WTC11 (cell line): ENCODE measurements around the gene ZC3H4.

Source experiments
- ATF1 ChIP-seq: sonication (generic); formaldehyde crosslinking; IDR thresholded peaks from 2 replicates; pipeline ENCODE4 v1.8.1; 2023; ENCODE audit warnings: mild to moderate bottlenecking, moderate library complexity, missing genetic modification reagents
- ATF2 ChIP-seq: sonication (generic); formaldehyde crosslinking; IDR thresholded peaks from 2 replicates; pipeline ENCODE4 v1.8.1; 2022; ENCODE audit warnings: low read depth, missing genetic modification reagents, borderline replicate concordance
- CTCF ChIP-seq: fragments of 200-600 bp; IDR thresholded peaks from 2 replicates; pipeline ENCODE4 v1.8.0; 2022; ENCODE audit warnings: antibody characterized with exemption
- FOXK1 ChIP-seq: sonication (generic); formaldehyde crosslinking; IDR thresholded peaks from 2 replicates; pipeline ENCODE4 v1.8.0; 2022; ENCODE audit warnings: mild to moderate bottlenecking, moderate library complexity, missing genetic modification reagents
- JUN ChIP-seq: sonication (generic); formaldehyde crosslinking; IDR thresholded peaks from 2 replicates; pipeline ENCODE4 v1.8.0; 2023; ENCODE audit warnings: mild to moderate bottlenecking, missing genetic modification reagents
- MLX ChIP-seq: sonication (generic); formaldehyde crosslinking; IDR thresholded peaks from 2 replicates; pipeline ENCODE4 v1.8.1; 2023; ENCODE audit warnings: mild to moderate bottlenecking, missing genetic modification reagents, moderate library complexity
- ZNF121 ChIP-seq: sonication (generic); formaldehyde crosslinking; IDR thresholded peaks from 2 replicates; pipeline ENCODE4 v1.8.0; 2023; ENCODE audit warnings: missing genetic modification reagents

GRCh38 chr19:47151627-47152026 is 38.1 kb upstream of the ZC3H4 start:
- TF ChIP-seq FOXK1 = no peak
- TF ChIP-seq CTCF = no peak
- no peak for TF ChIP-seq MLX (CRISPR knock-in tag)
- no peak for TF ChIP-seq ATF1 (CRISPR knock-in tag)
- TF ChIP-seq JUN (CRISPR knock-in tag) = no peak
- no peak for TF ChIP-seq ZNF121
- TF ChIP-seq ATF2 (CRISPR knock-in tag) = no peak
